HG03060 (cell line): ENCODE data around the gene SLC20A1.
"Not testable (repeated sequence)": the region's sequence is repeated elsewhere in the genome, so short reads cannot be mapped to it uniquely, and the experiment has no call there.

ENCODE experiments used
- ATAC-seq: cut with Tn5 transposase; IDR thresholded peaks from one replicate; pipeline ENCODE4 v1.9.1; 2021; ENCODE audit warnings: low read depth, moderate number of reproducible peaks; ENCODE audit not compliant: unreplicated experiment

Gene SLC20A1

DNA sequence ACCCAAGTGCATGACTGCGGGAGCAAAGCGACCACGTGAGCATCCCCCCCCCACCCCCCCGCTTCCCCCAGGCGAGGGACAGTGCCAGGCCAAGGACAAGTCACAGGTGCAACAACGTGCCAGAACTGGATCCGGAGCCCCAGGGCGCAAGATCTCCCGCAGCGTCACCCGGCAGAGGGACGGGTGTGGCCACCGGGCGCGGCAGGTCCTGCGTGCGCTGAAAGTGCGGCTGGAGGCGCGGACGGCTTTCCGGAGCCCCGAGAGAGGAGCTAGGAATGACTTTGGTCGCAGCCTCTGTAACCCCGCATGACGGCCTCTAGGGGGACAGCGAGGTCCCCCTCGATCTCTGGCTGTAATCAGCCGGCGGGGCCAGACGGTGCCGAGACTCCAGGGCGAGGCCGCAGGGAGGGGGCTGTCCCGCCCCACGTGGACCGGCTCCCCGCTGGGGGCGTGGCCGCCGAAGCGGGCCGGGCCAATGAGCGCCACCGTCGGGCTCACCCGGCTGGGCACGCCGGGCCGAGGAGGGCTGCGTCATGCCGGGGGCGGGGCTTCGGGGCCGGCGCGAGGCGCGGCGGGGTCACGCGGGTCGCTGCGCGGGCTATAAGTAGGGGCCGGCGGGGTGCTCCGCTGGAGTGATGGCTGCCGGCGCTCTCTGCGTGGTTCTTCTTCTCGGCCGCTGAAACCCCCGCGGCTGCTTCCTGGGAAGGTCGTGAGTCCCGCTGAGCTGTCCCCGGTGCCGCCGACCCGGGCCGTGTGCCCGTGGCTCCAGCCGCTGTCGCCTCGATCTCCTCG is at the start of gene SLC20A1:
Gene SLC20A1, plus strand, starts transcription at position 630 of the 792 bp plus-strand sequence. CDS start 890 bp downstream, outside the sequence.
- peak; percentile 67 for ATAC-seq

- no peak for ATAC-seq
Observed at GRCh38 chr2:112597537-112598322, 48.0 kb upstream of the SLC20A1 start.

- ATAC-seq: no peak
Observed at GRCh38 chr2:112600634-112601033, 45.1 kb upstream of the SLC20A1 start.

DNA sequence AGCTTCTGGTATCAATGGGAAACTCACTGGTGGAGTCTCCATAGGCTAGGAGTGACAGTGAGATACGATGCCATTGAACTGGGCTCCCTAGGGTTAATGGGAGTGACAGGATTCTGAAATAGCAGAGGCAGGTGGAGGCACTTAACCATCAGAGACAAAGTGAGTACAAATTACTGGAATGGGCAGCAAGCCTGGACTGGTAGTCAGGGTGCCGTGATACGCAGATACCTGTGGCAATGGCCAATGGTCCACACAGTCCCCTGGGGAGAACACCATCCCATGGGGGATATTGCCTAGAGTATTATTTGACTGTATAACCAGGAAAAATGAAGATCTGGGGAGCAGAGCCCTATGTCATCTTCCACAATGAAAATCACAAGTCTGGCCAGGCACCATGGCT is 44.0 kb upstream of the SLC20A1 start:
- no peak for ATAC-seq

DNA sequence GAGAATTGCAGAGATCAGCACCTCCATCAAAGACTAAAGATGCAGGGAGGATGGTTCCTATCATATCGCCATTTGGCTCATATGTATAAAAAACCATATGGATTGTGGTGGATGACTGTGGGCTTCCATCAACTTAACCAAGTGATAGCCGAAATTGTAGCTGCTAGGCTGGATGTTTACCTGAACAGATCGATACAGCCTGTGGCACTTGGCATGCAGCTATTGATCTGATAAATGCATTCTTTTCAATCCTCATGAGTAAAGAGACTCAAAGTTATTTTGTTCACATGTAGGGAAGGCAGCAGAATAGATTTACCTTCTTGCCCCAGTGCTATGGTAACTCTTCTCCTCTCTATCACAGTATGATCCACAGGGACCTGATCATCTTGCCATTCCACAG is 42.8 kb upstream of the SLC20A1 start:
- ATAC-seq: no peak

- ATAC-seq: no peak
Observed at GRCh38 chr2:112603731-112604130, 42.0 kb upstream of the SLC20A1 start.

DNA sequence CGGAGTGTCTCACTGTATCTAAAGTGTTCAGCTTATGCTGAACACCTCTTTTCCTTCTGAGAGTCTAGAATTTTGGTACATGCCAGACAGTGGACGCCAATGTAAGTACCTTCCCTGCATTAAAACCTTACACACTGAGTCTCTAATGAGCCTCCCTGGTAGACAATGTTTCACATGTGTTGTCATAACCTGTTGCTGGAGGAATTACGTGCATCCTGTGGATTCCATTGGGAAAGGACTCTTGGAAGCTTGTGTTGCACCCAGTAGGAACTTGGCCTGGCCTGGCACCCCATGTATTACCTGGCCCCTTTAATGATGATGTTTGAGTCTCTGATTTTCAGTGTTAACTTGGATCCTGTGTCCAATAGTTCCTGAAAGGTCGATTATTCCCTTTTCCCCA is 40.8 kb upstream of the SLC20A1 start:
- ATAC-seq: no peak

GRCh38 chr2:112605926-112606325 is 39.8 kb upstream of the SLC20A1 start:
- no peak for ATAC-seq

- no peak for ATAC-seq
Observed at GRCh38 chr2:112606547-112606946, 39.2 kb upstream of the SLC20A1 start.

- ATAC-seq: no peak
Observed at GRCh38 chr2:112607680-112608438, 37.9 kb upstream of the SLC20A1 start.

- not testable (repeated sequence) for ATAC-seq
Observed at GRCh38 chr2:112609320-112609719, 36.4 kb upstream of the SLC20A1 start.

DNA sequence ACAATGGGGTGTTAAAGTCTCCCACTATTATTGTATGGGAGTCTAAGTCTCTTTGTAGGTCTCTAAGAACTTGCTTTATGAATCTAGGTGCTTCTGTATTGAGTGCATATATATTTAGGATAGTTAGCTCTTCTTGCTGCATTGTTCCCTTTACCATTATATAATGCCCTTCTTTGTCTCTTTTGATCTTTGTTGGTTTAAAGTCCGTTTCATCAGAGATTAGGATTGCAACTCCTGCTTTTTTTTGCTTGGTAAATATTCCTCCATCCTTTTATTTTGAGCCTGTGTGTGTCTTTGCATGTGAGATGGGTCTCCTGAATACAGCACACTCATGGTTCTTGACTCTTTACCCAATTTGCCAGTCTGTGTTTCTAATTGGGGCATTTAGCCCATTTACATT is 33.5 kb upstream of the SLC20A1 start:
- not testable (repeated sequence) for ATAC-seq

DNA sequence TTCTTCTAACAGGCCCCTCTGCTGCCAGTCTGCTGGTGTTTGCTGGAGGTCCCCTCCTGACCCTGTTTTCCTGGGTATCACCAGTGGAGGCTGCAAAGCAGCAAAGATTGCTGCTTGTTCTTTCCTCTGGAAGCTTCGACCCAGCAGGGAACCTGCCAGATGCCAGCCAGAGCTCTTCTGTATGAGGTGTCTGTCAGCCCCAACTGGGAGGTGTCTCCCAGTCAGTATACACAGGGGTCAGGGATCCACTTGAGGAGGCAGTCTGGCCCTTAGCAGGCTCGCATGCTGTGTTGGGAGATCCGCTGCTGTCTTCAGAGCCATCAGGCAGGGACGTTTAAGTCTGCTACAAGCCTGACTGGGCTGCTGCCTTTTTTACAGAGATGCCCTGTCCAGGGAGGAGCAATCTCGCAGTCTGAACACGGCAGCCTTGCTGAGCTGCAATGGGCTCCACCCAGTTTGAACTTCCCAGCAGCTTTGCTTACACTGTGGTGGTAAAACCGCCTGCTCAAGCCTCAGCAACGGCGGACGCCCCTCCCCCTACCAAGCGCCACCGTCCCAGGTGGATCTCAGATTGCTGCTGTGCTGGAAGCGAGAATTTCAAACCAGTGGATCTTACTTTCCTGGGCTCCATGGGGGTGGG is 31.4 kb upstream of the SLC20A1 start:
- no peak for ATAC-seq

GRCh38 chr2:112615051-112615450 is 30.7 kb upstream of the SLC20A1 start:
- no peak for ATAC-seq

GRCh38 chr2:112615798-112616197 is 29.9 kb upstream of the SLC20A1 start:
- not testable (repeated sequence) for ATAC-seq

- no peak for ATAC-seq
Observed at GRCh38 chr2:112618383-112618782, 27.4 kb upstream of the SLC20A1 start.

DNA sequence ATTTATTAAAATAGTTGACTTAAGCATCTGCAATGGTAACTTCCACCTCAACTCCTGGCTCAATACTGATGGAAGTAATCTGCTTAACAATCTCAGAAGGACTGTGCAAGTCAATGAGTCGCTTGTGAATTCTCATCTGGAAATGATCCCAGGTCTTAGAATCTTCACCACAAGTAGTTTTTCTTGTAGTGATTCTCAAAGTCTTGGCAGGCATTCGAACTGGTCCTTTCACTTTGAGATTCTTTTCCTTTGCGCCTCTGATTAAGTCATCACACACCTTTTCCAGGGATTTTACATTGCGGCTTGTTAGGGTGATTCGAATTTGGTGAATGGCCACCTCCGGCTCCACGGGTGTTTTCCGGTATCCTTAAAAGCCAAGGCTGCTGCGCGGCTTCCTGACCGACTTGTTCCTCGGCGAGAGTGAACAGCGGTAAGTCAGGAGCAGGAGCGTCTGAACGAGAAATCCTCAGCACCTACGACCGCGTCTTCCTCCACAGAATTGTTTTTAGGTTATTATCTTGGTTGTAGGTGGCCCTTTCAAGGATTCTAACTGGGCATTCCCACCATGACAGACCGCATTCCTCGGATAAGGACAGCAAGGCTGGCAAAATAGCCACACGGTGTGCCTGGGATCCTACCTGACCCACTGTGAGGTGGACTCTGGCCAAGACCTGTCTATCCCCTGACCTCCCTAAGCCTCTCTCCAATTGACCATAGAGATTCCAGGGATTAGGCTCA is 23.8 kb upstream of the SLC20A1 start:
- ATAC-seq: no peak

- no peak for ATAC-seq
Observed at GRCh38 chr2:112622528-112622849, 23.2 kb upstream of the SLC20A1 start.

- no peak for ATAC-seq
Observed at GRCh38 chr2:112623913-112624777, 21.6 kb upstream of the SLC20A1 start.
